HEK293T (cell line): ENCODE measurements around the gene MCF2L.

Experiments
- ARNT ChIP-seq: fragments of 450-650 bp; IDR thresholded peaks from 2 replicates; pipeline ENCODE4 v1.6.1; 2017; ENCODE audit warnings: mild to moderate bottlenecking
- BHLHE40 ChIP-seq: fragments of 450-650 bp; IDR thresholded peaks from 2 replicates; pipeline ENCODE4 v1.6.1; 2016; ENCODE audit warnings: mild to moderate bottlenecking, moderate library complexity, borderline replicate concordance
- ELF4 ChIP-seq: fragments of 450-650 bp; IDR thresholded peaks from 2 replicates; pipeline ENCODE4 v1.6.1; 2017; ENCODE audit warnings: antibody characterized with exemption
- FOXA1 ChIP-seq: fragments of 450-650 bp; IDR thresholded peaks from 2 replicates; pipeline ENCODE4 v1.6.1; 2016; ENCODE audit warnings: mild to moderate bottlenecking
- FOXK2 ChIP-seq: fragments of 450-650 bp; IDR thresholded peaks from 2 replicates; pipeline ENCODE4 v1.6.1; 2016; ENCODE audit warnings: mild to moderate bottlenecking
- FOXM1 ChIP-seq: fragments of 450-650 bp; IDR thresholded peaks from 2 replicates; pipeline ENCODE4 v1.6.1; 2017; ENCODE audit warnings: mild to moderate bottlenecking, borderline replicate concordance
- L3MBTL2 ChIP-seq: fragments of 450-650 bp; conservative IDR thresholded peaks from 2 replicates; pipeline ENCODE4 v1.6.1; 2016; ENCODE audit warnings: mild to moderate bottlenecking
- LEF1 ChIP-seq: fragments of 450-650 bp; IDR thresholded peaks from 2 replicates; pipeline ENCODE4 v1.6.1; 2017; ENCODE audit warnings: mild to moderate bottlenecking, borderline replicate concordance
- NFRKB ChIP-seq: fragments of 450-650 bp; IDR thresholded peaks from 2 replicates; pipeline ENCODE4 v1.6.1; 2016; ENCODE audit warnings: mild to moderate bottlenecking, moderate library complexity
- PKNOX1 ChIP-seq: fragments of 450-650 bp; IDR thresholded peaks from 2 replicates; pipeline ENCODE4 v1.6.1; 2016
- SP1 ChIP-seq: fragments of 450-650 bp; IDR thresholded peaks from 2 replicates; pipeline ENCODE4 v1.6.1; 2017
- SUZ12 ChIP-seq: fragments of 450-650 bp; IDR thresholded peaks from 2 replicates; pipeline ENCODE4 v1.6.1; 2016; ENCODE audit warnings: mild to moderate bottlenecking
- TARDBP ChIP-seq: fragments of 450-650 bp; IDR thresholded peaks from 2 replicates; pipeline ENCODE4 v1.6.1; 2016
- ZNF384 ChIP-seq: fragments of 450-650 bp; IDR thresholded peaks from 2 replicates; pipeline ENCODE4 v1.6.1; 2016

- TF ChIP-seq FOXM1, result no peak
- no peak for TF ChIP-seq NFRKB
- TF ChIP-seq SP1, result no peak
- TF ChIP-seq ZNF384, result no peak
- TF ChIP-seq BHLHE40, result no peak
- no peak for TF ChIP-seq FOXA1
- no peak for TF ChIP-seq L3MBTL2
- TF ChIP-seq ELF4, result no peak
- TF ChIP-seq TARDBP, result no peak
- no peak for TF ChIP-seq SUZ12
- TF ChIP-seq FOXK2, result no peak
- no peak for TF ChIP-seq ARNT
- TF ChIP-seq PKNOX1, result no peak
- no peak for TF ChIP-seq LEF1
These were observed 25.9 kb downstream of the MCF2L start for GRCh38 chr13:112994781-112995355.
